Right atrium auricular region (tissue), 2 donors: ENCODE measurements around the gene PAAF1. TPM values are rescaled to one million over a fixed set of nuclear protein-coding genes. Genes with fewer than 3 reads are reported as not detected.
A peak's percentile ranks its signal among the peaks of the same experiment; 100 is the strongest.
"Not testable (repeated sequence)": the region's sequence is repeated elsewhere in the genome, so short reads cannot be mapped to it uniquely, and the experiment has no call there.

Source experiments
- DNase-seq: peaks from one replicate; pipeline ENCODE4 v3.0.0-alpha.2; 2019; ENCODE audit warnings: low spot score
- H3K27ac ChIP-seq, 2 donors: fragments of 200-600 bp; sonication (generic); 1 replicate in 1 of 2; 2 replicates in 1 of 2; pipeline ENCODE4 v1.5.1; 2016 to 2019
- H3K27me3 ChIP-seq, 2 donors: fragments of 200-600 bp; sonication (generic); one replicate each; pipeline versions ENCODE4 v1.5.1 to v1.6.0; 2017 to 2019
- H3K36me3 ChIP-seq: fragments of 200-600 bp; sonication (generic); one replicate; pipeline ENCODE4 v1.5.1; 2016
- H3K4me1 ChIP-seq, 2 donors: fragments of 200-600 bp; sonication (generic); one replicate each; pipeline versions ENCODE4 v1.5.1 to v1.6.0; 2017 to 2019
- H3K4me3 ChIP-seq, 2 donors: fragments of 200-600 bp; sonication (generic); 1 replicate in 1 of 2; 2 replicates in 1 of 2; pipeline ENCODE4 v1.5.1; 2017 to 2019; ENCODE audit warnings: mild to moderate bottlenecking in 1 of 2, moderate library complexity in 1 of 2
- H3K9me3 ChIP-seq, 2 donors: fragments of 200-600 bp; sonication (generic); one replicate each; pipeline ENCODE4 v1.5.1; 2019
- total RNA-seq, 2 donors: library from RNA; depleted of rRNA; stranded (reverse); fragments of >200 nt; gene quantifications; one replicate each; pipeline ENCODE4 v1.1.0, GENCODE V29; 2016
- TF ChIP-seq, protein P1 (sequence below), 2 donors: fragments of 200-600 bp; sonication (generic); IDR thresholded peaks; one replicate each; pipeline ENCODE4 v1.5.1; 2019; ENCODE audit warnings: antibody characterized with exemption in 2 of 2

The PAAF1 gene
- total RNA-seq, 2 donors from 2014 or later, result 10.2 to 12.3 TPM

DNA sequence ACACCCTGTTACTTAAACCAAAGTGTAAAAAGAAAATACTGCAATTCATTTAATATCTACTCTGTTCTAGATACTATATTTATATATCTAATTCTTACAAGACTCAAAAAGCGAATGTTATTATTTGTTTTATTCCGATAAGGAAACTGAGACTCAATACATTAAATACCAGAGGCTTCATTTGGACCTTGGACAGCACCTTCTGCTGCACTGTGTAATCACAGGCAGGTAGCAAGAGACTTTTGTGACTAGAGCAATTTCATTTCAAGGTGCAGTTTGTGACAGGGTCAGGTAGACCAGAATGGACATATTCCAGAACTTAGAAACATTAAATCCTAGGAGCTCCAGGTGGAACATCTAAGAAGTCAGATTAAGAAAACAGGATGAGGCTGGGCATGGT is 52.6 kb downstream of the PAAF1 start:
- H3K9me3 ChIP-seq, result no peaks in the 10 kb centered on the region
- DNase-seq, result no peak
- TF ChIP-seq, protein P1, sequence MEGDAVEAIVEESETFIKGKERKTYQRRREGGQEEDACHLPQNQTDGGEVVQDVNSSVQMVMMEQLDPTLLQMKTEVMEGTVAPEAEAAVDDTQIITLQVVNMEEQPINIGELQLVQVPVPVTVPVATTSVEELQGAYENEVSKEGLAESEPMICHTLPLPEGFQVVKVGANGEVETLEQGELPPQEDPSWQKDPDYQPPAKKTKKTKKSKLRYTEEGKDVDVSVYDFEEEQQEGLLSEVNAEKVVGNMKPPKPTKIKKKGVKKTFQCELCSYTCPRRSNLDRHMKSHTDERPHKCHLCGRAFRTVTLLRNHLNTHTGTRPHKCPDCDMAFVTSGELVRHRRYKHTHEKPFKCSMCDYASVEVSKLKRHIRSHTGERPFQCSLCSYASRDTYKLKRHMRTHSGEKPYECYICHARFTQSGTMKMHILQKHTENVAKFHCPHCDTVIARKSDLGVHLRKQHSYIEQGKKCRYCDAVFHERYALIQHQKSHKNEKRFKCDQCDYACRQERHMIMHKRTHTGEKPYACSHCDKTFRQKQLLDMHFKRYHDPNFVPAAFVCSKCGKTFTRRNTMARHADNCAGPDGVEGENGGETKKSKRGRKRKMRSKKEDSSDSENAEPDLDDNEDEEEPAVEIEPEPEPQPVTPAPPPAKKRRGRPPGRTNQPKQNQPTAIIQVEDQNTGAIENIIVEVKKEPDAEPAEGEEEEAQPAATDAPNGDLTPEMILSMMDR (IDR thresholded peaks at IDR 0.05), result no peak
- H3K4me3 ChIP-seq, result no peak overlapping the region
- no peak overlapping the region for H3K27ac ChIP-seq
- peaks cover 50% of the 10 kb centered on the region for H3K36me3 ChIP-seq
- H3K27me3 ChIP-seq, result no peaks in the 10 kb centered on the region
- H3K4me1 ChIP-seq, result no peaks in the 10 kb centered on the region

DNA sequence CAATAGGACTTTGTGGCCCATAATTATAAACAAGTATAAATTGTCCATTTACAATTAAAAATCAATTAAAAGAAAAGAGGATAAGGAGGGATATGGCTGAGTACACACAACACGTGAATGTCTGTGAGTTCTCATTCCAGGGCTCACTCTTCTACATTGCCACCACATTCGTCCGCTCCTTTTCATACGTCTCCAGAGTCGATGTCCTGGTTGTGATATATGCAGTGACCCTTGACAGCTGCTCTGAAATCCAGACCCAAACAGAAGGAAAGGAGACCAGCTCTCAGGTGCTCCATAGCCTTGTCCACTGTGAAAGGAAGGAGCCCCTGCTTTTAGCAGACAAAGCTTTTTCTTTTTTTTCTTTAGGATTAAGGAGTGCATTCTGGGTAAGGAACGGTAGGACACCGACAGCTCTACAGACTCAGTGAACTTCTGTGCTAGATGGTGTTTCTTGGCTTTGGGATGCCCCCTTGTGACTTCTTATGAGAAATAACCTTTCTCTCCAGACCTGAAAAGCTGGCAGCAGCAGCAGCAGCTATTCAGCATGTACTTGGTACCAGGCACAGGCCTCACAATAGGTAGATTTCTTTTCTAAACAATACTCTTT is 54.3 kb downstream of the PAAF1 start:
- Histone ChIP-seq H3K27me3 (no peaks in the 10 kb centered on the region), H3K9me3 (no peaks in the 10 kb centered on the region), H3K4me1 (no peaks in the 10 kb centered on the region), H3K36me3 (peaks cover 38% of the 10 kb centered on the region), H3K27ac (no peak overlapping the region), H3K4me3 (no peak overlapping the region)
- DNase-seq, result no peak
- TF ChIP-seq, protein P1 (IDR thresholded peaks at IDR 0.05), result peak in 1 of 2 donors; percentile 24

DNA sequence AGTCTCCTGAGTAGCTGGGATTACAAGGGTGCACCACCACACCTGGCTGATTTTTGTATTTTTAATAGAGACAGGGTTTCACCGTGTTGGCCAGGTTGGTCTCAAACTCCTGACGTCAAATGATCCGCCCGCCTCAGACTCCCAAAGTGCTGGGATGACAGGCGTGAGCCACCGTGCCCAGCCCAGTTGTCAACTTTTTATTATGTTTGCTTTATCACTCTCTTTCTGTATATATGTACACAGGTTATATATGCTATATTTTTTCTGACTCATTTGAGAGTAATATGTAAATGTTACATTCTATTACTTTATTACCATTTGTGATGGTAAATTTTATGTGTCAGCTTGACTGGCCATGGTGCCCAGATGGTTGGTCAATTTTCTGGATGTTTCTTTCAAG is 55.2 kb downstream of the PAAF1 start:
- TF ChIP-seq, protein P1 (IDR thresholded peaks at IDR 0.05), result no peak
- DNase-seq, result no peak

DNA sequence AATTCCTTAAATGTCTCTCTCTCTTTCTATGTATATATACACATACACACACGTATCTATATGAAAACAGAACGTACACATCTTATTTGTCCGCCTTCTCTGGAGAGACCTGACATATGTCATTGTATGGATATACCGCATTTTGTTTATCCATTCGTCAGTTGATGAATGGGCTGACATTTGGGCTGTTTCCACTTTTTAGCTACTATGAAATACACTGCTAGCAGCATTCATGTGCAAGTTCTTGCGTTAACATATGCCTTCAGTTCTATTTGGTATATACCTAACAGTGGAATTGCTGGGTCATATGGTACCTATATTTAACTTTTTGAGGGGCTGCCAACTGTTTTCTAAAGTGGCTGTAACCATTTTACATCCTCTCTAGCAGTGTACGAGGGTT is 56.0 kb downstream of the PAAF1 start:
- TF ChIP-seq, protein P1 (IDR thresholded peaks at IDR 0.05), result no peak
- no peaks in the 10 kb centered on the region for H3K9me3 ChIP-seq
- DNase-seq, result no peak
- H3K27me3 ChIP-seq, result no peaks in the 10 kb centered on the region
- no peaks in the 10 kb centered on the region for H3K4me1 ChIP-seq
- H3K4me3 ChIP-seq, result no peak overlapping the region
- no peak overlapping the region for H3K27ac ChIP-seq
- peaks cover 26% of the 10 kb centered on the region for H3K36me3 ChIP-seq

More for the DNA sequence above, 55.2 kb downstream of the PAAF1 start:
- peaks cover 34% of the 10 kb centered on the region for H3K36me3 ChIP-seq
- no peaks in the 10 kb centered on the region for H3K9me3 ChIP-seq
- no peaks in the 10 kb centered on the region for H3K27me3 ChIP-seq
- H3K4me3 ChIP-seq, result no peak overlapping the region
- H3K27ac ChIP-seq, result no peak overlapping the region
- no peaks in the 10 kb centered on the region for H3K4me1 ChIP-seq

DNA sequence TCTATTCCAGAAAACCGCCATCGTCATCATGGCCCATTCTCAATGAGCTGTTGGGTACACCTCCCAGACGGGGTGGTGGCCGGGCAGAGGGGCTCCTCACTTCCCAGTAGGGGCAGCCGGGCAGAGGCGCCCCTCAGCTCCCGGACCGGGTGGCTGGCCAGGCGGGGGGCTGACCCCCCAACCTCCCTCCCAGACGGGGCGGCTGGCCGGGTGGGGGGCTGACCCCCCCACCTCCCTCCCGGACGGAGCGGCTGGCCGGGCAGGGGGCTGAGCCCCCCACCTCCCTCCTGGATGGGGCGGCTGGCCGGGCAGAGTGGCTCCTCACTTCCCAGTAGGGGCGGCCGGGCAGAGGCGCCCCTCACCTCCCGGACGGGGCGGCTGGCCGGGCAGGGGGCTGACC is 59.2 kb downstream of the PAAF1 start:
- not testable (repeated sequence) for H3K27me3 ChIP-seq, H3K4me3 ChIP-seq, DNase-seq, H3K9me3 ChIP-seq, H3K27ac ChIP-seq, H3K36me3 ChIP-seq, H3K4me1 ChIP-seq

DNA sequence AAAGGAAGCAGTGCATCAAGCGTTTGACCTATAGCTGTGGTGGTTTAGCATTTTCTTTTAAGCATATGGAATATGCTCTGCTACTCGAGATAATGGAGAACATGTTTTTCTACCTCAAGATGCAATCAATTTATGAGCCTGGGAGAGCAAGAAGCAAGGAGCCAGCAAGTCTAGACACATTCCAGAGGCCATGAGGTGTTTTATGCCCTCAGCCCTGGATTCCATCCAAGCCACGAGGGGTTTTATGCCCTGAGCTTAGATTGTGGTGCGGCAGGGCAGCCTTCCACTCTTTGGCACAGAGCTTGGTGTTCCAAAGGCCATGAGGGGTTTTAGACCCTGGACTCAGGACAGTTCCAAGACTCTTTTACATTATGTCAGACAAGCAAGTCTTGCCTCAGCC is 62.3 kb downstream of the PAAF1 start:
- H3K27ac ChIP-seq, result no peak overlapping the region
- H3K36me3 ChIP-seq, result no peaks in the 10 kb centered on the region
- H3K27me3 ChIP-seq, result no peaks in the 10 kb centered on the region
- no peak for DNase-seq
- H3K9me3 ChIP-seq, result no peaks in the 10 kb centered on the region
- TF ChIP-seq, protein P1 (IDR thresholded peaks at IDR 0.05), result no peak
- no peak overlapping the region for H3K4me3 ChIP-seq
- H3K4me1 ChIP-seq, result no peaks in the 10 kb centered on the region
